HG02610 (cell line): ENCODE measurements around the gene NFYA.
A peak's percentile ranks its signal among the peaks of the same experiment; 100 is the strongest.

Experiments
- ATAC-seq: cut with Tn5 transposase; IDR thresholded peaks from one replicate; pipeline ENCODE4 v1.9.1; 2021; ENCODE audit warnings: mild to moderate bottlenecking, moderate library complexity; ENCODE audit not compliant: unreplicated experiment

NFYA gene

DNA sequence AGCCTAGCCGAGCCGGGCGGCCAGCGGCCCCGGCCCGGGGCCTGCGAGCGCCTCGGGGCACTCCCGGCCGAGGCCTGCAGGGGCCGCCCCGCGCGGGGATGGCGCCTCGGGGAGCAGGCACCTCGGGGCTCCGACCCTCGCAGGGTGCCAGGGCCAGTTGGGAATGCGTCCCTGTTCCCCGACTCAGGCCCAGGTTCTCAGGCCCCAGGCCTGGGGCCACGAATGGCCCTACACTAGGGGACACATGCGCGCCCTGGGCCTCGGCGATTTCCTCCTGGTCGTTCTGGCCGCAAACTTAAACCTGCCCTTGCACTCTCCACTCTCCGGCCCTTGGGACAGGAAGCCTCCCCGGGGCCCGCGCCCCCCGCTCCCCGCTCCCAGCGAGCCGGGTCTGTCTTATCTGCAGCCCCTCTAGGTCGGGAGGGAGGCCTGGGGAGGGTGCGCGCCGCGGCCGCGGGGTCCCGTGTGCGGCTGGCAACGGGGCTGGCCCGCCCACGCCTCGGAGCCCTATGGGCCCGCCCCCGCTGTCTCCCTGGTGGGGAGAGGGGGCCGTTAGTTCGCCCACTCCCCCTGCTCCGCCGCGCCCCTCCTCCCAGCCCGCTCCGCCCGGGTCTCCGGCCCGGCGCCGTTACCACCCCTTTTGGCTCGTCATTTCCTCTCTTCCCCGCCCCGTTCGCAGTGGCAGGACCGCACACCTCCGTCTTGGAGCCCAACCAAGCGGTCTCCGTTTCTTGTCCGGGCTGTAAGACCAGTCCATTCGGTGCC is 611 bp downstream of the NFYA start:
- ATAC-seq, result peak; percentile 27

DNA sequence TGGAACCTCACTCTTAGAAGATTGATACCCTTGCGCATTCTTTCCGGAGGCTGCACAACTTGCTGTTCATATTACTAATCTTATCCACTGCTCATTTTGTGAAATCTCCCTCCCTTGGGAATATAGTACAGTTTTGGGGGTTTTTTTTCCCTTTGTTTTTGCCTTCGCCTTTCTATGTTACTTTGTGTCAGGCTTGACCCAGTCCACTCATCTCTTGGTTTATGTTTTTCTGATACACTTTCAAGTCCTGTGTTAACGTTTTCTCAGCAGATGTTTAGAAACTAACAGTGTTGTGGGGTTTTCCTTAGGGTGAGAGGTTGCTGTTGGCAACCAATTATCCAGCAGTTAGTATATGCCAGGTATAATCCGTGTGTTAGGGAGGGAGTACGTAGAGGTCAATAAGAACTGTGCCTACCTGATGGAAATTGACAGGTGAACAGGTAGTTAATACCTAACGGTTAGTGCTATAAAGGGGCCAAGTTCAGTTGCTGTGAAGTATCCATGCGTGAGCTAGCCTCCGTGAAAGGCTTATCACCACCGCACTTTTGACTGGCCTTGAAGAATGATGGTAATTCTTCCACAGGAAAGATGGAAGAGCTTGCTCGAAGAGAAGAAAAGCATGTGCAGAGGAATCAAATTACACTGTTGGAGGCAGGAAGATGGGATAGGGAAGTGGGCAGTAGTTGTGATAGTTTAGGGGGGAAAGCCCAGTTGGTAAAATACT is 1.4 kb downstream of the NFYA start:
- no peak for ATAC-seq

DNA sequence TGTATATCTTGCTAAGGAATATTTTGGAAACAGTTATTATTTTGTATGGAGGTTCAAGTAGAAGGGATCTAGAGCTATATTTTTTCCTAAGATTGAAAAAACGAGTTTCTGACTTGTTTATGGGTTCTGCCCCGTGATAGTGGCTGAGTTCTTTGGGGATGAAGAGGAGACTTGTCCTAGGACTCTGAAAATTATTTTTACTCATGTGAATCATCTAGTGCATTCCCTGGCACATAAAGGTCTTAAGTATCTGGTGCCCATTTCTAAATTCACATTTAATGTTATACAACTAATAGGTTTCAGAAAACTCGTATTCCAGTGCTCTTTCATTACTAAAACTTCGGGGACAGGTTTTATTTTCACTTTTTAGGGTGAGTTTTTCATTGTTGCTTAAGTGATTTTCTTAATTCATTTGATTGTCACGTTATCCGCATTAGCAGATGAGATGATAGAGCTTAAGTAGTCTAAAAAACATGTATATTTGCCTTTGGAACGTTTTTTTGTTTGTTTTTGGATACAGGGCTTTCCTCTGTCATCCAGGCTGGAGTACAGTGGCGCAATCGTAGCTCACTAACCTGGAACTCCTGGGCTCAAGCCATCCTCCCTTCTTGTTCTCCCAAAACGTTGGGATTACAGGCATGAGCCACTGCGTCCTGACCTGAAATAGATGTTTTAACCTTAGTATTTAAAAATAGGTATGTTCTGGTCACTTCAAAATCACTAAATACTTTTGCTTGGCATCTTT is 2.1 kb downstream of the NFYA start:
- no peak for ATAC-seq

DNA sequence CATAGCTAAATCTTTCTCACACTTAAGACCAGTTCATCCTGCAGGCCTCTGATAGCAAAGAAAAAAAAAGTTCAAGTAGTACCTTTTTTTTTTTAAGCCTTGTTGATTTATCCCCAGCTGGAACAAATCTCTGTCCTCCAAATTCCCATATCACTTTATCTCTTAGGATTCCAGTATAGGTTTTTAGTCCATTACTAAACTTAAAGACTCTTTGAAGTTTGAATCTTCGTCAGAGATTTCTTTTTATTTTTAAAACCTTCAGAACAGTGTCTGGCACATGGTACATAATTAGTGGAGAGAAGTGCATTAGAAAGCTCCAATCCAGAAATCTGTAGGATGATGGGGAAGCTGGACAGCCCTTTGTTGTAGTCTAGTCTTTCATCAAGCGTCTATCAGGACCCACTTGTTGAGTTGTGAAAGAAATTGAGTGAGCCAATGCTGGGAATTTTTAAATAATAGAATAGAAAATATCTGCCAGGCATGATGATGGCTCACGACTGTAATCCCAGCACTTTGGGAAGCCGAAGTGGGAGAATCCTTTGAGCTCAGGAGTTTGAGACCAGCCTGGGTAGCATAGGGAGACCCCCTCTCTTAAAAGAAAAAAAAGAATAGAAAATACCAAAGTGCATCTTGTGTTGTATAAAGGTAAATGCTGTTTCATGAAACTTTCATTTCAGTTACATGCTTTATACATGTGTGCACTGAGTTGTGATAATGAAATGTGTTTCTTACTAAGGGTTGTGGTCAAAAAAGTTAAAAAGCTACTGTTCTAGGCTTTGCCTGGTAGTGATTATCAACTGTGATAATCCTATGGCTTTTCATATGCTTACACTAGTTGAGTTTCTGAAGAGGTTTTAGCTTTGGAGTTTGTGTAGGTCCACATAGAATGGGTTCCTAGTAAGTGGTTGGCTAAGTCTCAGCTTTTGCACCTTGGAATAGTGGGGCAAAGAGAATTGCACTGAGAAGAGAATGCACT is 3.2 kb downstream of the NFYA start:
- ATAC-seq, result no peak

DNA sequence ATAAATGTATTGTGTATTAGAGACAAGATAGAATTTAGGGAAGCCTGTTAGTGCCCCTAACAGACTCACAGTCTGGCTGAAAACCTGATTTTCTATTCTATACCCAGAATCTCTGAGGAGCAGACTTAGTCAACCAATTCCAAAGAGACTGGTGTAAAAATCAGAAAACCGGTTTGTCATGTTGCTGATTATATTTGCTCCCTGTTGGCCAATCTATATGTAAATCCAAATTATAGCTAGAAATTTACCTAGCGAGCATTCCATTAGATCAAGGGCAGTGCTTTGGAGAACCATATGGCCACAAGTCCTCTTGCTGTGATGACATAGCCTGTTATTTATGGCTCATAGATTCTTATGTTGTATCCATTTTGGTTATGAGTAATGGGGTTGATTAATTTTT is 4.8 kb downstream of the NFYA start:
- no peak for ATAC-seq

DNA sequence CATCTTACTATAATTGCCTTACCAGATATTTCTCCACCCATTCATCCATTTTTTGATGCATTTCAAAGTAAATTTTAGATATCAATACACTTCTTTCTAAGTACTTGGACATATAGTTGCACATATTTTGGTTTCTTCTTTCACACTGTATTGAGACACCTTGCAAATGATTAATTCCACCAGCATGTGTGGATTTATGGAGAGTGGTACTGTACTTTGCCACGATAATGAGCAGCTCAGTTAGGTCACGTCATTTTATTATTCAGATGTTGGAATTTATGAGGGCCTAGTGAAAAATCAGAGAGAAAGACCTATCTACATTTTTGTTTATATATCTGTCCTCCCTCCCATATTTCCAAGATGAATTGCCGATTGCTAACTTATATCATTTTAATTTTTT is 5.3 kb downstream of the NFYA start:
- ATAC-seq, result no peak

DNA sequence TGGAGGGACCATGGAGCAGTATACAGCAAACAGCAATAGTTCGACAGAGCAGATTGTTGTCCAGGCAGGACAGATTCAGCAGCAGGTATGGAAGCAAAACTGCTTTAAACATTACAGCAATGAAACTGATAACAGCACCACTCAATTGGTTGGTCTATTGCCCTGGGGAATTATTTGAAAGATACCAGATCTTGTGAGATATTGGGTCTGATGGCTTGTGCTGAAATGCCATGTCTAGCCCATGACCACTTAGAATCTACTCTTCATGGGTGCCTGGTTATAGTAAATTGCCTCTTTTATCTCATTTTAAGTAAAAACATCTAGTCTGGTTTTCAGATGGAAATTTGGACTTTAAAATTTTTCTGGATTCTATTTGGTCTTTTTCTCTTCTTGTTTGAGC is 6.3 kb downstream of the NFYA start:
- no peak for ATAC-seq

DNA sequence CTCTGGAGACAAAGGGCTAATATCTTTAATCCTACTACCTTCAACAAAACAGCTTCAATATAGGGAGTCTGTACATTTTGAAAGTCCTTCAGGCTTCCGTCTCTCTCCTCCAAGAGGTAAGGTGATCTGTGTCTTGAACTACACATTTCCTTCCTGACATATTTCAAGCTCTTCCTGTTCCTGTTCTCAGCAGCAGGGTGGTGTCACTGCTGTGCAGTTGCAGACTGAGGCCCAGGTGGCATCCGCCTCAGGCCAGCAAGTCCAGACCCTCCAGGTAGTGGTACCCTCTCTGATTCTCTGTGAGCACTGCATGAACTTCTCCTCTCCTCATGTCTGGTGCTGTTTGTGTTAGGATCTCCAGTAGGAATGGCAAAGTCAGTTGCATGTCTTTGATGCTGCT is 7.8 kb downstream of the NFYA start:
- no peak for ATAC-seq

DNA sequence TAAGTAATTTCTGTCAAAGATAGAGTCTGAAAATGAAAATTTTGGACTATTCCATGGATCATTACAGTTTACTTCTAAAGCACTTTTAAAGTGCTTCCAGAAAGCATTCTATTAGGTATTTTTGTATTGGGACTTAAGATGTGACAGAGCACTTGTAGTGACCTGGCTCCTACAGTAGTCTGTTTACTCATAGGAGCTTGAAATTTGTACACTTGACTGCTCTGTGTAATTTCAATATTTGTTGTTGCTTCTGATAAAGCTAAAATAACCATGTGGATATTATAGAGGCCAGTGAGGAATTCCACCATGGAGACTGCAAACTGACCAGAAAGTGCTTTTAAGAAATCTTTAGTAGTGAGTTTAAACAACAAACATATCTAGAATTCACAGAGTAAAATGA is 10.3 kb downstream of the NFYA start:
- ATAC-seq, result no peak

DNA sequence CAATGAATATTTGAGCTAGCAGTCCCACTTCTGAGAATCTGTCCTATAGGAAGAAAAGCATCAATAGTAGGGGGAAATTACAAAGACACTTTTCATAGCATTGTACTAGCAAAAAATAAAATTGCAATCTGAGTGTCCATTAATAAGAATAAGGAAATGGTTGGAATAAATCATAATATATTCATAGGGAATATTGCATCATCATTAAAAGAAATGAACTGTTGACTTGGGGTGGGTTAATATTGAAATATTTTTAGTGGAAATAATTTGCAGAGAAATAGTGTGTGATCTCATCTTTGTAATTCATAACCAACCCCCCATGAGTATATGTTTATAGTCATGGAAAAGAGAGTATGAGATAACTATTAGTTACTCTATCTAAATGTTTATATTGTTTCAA is 12.4 kb downstream of the NFYA start:
- no peak for ATAC-seq

DNA sequence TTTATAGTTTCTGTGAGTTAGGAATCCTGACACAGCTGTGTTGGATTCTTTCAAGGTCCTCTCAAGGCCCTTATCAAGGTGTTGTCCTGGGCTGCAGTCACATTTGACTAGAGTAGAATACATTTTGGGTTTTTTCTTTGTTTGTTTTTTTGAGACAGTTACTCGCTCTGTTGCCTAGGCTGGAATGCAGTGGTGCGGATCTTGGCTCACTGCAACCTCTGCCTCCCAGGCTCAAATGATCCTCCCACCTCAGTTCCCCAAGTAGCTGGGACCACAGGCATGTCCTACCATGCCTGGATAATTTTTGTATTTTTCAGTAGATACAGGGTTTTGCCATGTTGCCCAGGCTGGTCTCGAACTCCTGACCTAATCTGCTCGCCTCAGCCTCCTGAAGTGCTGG is 15.7 kb downstream of the NFYA start:
- no peak for ATAC-seq

DNA sequence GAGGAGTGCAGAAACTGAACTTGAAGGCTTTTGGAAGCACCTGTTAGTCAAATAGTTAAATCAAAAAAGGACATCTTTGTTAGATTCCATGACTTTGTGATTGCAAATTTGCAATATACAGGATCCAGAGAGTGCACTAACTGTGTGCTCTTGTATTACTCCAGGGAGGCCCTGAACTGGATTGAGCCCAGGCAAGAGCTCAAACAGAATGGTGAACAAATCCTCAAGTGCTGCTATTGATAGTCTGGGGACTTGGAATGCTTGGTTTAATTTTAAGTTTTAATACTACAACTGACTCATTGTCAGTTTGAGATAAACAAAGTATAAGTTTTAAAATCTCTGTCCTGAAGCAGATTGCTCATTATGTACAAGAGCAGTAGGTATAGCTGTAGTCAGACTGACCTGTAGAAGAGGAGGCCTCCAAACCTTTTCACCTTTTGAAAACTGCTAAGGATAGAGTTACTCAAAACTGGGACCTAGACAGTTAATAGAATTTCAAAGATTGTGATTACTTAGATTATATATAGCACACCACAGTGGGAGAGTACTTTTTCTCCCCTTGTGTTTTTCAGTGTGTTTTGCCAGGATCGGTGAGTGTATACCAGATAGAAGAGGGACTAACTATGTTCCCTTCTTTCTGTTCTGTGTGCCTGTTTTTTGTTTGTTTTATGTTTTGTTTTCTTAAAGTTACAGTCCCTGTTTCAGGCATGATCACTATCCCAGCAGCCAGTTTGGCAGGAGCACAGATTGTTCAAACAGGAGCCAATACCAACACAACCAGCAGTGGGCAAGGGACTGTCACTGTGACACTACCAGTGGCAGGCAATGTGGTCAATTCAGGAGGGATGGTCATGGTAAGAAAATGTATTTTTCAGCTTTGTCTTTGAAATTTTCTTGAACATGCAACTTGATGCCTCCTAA is 18.3 kb downstream of the NFYA start:
- ATAC-seq, result no peak

DNA sequence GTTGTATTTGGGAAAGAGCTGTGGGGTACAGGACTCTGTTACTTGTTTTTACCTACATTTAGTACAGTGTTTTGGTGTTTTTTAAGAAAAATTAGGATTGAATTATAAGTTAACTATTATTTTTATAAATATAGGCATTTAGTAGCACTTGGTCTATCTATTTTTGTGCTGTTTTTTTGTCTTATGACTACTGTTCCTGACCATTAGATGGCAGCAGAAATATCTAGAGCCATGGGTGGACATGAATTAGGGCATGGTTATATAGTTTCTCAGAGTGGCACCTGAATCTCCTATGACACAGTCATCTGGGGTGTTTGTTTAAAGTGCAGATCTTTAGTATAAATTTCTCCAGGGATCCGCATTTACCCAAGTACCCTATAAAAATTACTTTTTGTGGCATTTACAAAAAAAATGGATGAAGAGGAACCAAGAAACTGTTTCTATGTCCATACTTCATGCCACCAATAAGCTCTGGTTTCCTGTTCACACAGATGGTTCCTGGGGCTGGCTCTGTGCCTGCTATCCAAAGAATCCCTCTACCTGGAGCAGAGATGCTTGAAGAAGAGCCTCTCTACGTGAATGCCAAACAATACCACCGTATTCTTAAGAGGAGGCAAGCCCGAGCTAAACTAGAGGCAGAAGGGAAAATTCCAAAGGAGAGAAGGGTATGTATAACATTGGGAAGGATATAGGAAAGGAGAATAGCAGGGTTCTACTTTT is 19.8 kb downstream of the NFYA start:
- no peak for ATAC-seq

DNA sequence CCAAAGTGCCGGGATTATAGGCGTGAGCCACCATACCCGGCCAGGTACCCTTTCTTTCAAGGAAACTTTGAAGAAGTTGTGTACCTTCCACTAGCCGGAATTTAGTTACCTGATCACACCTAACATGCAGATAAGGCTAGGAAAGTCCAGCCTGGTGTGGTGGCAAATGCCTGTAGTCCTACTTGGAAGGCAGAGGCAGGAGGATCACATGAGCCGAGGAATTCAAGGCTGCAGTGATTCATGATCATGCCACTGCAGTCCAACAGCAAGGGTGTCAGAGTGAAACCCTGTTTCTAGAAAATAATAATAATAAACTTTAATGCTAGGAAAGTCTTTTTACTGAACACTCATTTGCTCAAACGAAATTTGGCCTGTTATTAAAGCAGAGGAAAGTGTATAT is 21.0 kb downstream of the NFYA start:
- ATAC-seq, result no peak

DNA sequence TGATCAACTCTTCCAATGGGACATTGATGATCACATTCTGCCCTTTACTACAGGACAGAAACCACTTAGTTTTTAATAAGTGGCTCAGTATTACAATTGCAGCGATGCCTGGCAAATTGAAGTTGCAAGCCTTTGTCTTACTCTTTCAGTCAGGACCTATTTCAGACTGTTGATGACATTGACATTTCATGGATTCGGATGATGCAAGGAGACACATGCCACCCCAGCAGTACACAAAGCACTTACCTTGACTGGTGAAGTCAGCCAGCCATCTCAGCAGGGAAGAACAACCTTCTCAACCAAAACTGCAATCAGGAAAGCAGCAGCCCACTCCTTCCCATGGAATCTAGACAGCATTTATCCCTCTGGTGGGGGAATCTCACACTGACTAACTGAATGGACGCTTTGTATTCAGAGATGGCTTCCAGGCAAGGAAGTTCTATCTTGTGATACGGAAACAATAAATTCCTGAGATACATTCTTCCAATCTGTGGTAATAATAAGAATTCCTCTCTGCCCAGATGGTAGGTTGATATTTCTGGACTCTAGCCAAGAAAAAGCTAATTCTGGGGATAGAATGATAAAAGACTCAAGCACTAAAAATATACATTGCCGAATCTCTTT is 24.8 kb downstream of the NFYA start:
- ATAC-seq, result no peak

DNA sequence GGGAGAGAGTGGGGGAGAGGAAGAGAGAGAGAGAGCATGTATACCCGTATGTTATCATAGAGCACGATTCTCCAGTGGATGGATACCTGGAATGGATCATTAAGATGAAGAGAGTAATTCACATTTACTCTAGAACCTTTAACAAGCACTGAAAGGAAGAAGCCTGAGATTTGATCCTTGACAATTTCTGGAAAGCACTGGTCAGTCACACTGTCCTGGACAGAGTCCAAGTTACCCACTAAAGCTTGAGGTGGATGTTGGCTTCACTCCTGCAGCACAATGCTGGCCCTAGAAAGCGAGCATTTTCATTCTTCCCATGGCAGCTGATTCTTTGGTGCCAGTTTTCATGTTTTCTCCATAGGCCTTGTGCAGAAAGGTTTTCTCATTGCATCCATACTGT is 25.6 kb downstream of the NFYA start:
- ATAC-seq, result no peak

DNA sequence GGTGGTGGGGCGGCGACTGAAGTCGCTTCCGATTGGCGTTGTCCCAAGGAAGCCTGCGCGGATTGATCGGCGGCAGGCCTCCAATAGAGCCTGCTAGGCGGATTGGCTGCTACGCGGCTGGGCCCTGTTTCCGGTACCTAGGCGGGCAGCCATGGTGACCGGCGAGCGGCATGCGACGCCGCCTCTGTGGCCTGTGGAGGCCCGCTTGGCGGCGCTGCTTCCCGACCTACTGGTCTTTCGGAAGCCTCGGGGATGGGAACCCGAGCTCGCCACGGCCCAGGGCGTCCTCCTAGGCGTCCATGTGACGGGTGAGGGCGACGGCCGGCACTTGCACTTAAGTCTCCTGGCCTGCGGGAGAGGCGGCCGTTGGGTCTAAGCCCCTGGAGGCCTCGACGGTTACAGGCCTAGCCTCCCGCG is 28.1 kb downstream of the NFYA start:
- ATAC-seq, result no peak

DNA sequence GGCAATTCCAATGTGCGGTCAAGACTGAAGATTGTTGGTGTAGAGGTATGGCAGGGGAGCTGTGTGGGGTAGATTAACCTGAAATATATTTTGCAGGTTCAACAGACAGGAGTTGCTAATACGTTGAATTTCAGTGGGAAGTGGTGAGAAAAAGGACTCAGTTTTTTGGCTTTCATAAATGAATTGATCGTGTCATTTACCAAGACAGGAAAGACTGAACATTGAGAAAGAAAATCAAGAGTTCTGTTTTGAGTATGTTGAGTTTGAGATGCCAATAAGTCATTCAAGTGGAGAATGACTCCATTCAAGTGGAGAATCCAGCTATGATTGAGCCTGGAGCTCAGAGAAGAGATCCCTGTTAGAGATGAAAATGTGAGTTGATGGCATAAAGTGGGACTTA is 31.1 kb downstream of the NFYA start:
- ATAC-seq, result no peak

DNA sequence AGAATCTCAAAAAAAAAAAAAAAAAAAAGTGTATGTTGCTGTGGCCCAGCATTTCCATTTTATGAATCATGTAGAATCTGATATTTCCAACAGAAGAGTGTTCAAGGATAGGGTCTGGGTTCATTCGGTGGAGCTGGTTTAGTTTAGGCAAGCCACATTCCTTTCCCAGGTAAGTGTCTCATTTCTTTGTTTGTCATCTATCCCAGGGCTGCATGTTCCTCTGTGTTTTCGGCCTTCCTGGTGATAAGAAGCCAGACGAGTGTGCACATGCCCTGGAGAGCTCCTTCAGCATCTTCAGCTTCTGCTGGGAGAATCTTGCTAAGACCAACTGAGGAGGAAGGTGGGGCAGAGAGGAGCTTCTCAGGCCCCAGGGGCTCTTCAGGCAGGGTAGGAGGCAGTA is 38.2 kb downstream of the NFYA start:
- ATAC-seq, result no peak
